HEK293T (cell line): ENCODE measurements around the gene SCUBE1.

Experiments
- ARNT ChIP-seq: fragments of 450-650 bp; IDR thresholded peaks from 2 replicates; pipeline ENCODE4 v1.6.1; 2017; ENCODE audit warnings: mild to moderate bottlenecking
- BHLHE40 ChIP-seq: fragments of 450-650 bp; IDR thresholded peaks from 2 replicates; pipeline ENCODE4 v1.6.1; 2016; ENCODE audit warnings: mild to moderate bottlenecking, moderate library complexity, borderline replicate concordance
- CTBP1 ChIP-seq: fragments of 450-650 bp; IDR thresholded peaks from 2 replicates; pipeline ENCODE4 v1.6.1; 2016; ENCODE audit warnings: borderline replicate concordance
- ELF4 ChIP-seq: fragments of 450-650 bp; IDR thresholded peaks from 2 replicates; pipeline ENCODE4 v1.6.1; 2017; ENCODE audit warnings: antibody characterized with exemption
- FOXA1 ChIP-seq: fragments of 450-650 bp; IDR thresholded peaks from 2 replicates; pipeline ENCODE4 v1.6.1; 2016; ENCODE audit warnings: mild to moderate bottlenecking
- FOXK2 ChIP-seq: fragments of 450-650 bp; IDR thresholded peaks from 2 replicates; pipeline ENCODE4 v1.6.1; 2016; ENCODE audit warnings: mild to moderate bottlenecking
- FOXM1 ChIP-seq: fragments of 450-650 bp; IDR thresholded peaks from 2 replicates; pipeline ENCODE4 v1.6.1; 2017; ENCODE audit warnings: mild to moderate bottlenecking, borderline replicate concordance
- LEF1 ChIP-seq: fragments of 450-650 bp; IDR thresholded peaks from 2 replicates; pipeline ENCODE4 v1.6.1; 2017; ENCODE audit warnings: mild to moderate bottlenecking, borderline replicate concordance
- NFRKB ChIP-seq: fragments of 450-650 bp; IDR thresholded peaks from 2 replicates; pipeline ENCODE4 v1.6.1; 2016; ENCODE audit warnings: mild to moderate bottlenecking, moderate library complexity
- SP1 ChIP-seq: fragments of 450-650 bp; IDR thresholded peaks from 2 replicates; pipeline ENCODE4 v1.6.1; 2017
- SUZ12 ChIP-seq: fragments of 450-650 bp; IDR thresholded peaks from 2 replicates; pipeline ENCODE4 v1.6.1; 2016; ENCODE audit warnings: mild to moderate bottlenecking
- TARDBP ChIP-seq: fragments of 450-650 bp; IDR thresholded peaks from 2 replicates; pipeline ENCODE4 v1.6.1; 2016
- ZNF384 ChIP-seq: fragments of 450-650 bp; IDR thresholded peaks from 2 replicates; pipeline ENCODE4 v1.6.1; 2016
- TF ChIP-seq, protein P1 (sequence below): fragments of 450-650 bp; IDR thresholded peaks from 2 replicates; pipeline ENCODE4 v1.6.1; 2016

DNA sequence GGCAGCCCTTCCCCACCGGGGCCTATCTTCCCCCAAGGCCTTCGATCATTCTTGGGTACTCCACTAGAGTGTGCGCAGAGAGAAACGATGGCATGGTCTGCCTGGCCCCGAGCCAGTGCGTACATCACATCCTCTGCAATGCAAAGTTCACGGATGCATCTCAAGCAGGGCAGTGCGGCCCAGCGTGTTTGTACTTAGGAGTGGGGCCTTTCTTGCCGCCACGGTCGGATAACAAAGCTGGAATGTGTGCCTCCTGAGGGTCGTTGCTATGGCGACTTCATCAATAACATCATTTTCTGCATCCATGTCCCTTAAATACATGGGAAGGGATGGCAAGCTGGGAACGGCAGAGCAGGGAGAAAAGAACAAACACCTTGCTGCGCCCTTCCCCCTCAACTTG, 73.9 kb downstream of the SCUBE1 start:
- no peak for TF ChIP-seq FOXA1
- TF ChIP-seq BHLHE40: no peak
- TF ChIP-seq SUZ12: no peak
- TF ChIP-seq SP1: no peak
- no peak for TF ChIP-seq FOXM1
- TF ChIP-seq LEF1: no peak
- TF ChIP-seq ARNT: no peak
- TF ChIP-seq, protein P1, sequence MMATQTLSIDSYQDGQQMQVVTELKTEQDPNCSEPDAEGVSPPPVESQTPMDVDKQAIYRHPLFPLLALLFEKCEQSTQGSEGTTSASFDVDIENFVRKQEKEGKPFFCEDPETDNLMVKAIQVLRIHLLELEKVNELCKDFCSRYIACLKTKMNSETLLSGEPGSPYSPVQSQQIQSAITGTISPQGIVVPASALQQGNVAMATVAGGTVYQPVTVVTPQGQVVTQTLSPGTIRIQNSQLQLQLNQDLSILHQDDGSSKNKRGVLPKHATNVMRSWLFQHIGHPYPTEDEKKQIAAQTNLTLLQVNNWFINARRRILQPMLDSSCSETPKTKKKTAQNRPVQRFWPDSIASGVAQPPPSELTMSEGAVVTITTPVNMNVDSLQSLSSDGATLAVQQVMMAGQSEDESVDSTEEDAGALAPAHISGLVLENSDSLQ: no peak
- TF ChIP-seq ZNF384: no peak
- no peak for TF ChIP-seq FOXK2
- no peak for TF ChIP-seq ELF4
- no peak for TF ChIP-seq NFRKB
- TF ChIP-seq TARDBP: no peak
- no peak for TF ChIP-seq CTBP1
